CD1c-positive myeloid dendritic cell (primary cell): Measurements from ENCODE around the gene PEG3.
"Not testable (repeated sequence)": the region's sequence is repeated elsewhere in the genome, so short reads cannot be mapped to it uniquely, and the experiment has no call there.

Source experiments
- DNase-seq: peaks from one replicate; pipeline ENCODE4 v3.0.0-alpha.2; 2016; ENCODE audit errors: extremely low spot score

Gene PEG3

DNA sequence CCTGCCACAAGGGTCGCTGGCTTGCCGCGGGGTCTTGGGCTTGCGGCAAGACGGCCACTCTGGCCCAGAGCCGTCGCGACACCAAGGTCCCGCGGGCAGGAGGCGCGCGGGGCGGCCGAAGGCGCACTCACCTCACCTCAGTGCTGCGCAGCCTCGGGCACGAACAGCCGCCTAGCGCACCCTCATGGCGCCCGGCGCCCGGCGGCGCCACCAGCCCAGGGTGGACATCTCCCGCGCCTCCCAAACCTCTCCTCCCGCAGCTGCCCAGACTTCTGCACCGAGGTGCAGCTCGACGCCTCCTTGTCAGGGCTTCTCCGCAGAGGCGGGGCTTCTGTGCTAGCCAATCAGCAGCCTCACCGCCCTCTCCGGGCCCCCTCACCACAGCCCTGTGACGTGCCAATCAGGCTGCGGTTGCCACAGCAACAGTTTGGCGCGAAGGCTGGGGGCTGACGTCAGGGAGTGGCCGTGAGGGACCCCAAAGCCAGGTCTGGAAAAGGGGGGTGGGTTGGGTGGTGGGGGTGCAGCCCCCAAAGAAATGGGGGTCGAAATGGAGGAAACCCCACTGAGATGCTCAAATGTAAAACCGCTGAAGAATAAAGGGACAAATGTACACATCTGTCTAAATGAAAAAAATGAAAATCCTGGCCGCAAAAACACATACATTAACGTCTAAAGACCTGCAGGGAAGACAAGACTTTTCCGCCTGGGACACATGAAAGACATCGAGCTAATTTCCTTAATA is at the start of gene PEG3, which contains the start of gene ZIM2:
Gene PEG3, minus strand, starts transcription at position 276 of the 742 bp plus-strand sequence. CDS start 16,071 bp downstream, outside the sequence.
Gene ZIM2, minus strand, starts transcription at position 276 of the 742 bp plus-strand sequence. CDS start 16,449 bp downstream, outside the sequence.
- DNase-seq, result no peak

DNA sequence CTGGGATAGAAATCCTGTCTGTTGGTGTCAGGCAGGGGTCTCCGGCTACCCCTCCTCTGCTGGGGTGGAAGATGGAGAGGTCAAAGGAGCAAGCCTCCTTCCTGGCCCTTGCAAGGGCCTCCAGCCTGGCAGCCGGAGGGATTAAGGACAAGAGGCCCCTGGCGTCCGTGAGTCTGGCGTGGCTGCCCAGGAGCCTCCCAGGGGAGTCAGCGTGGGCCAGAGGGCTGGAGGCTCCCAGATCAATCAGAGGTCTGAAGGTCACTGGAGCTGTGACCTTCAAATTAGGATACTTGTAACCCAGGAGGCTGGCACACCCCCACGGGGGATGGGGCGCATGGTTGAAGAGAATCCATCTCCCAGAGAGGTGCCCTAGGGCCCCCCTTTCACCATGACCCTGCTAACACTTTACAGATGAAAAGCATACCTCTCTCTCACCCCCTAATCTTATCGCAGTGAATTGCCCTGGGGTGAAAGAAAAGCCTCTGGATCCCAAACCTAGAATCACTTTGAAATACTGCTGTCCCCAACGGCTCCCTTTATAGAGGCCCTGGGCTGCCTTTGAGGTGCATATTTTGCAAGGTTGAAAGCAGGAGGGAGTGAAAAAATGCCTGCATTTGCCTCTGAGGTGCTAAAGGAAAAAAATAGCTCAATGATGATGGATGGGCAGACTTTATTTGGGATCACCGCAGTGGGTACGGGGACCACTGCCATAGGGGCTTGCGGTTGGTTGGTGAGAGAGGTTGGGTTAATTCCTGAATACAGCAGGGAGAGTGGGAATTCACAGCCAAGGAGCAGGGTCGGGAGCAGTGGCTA is 44.9 kb upstream of the PEG3 start:
- DNase-seq, result no peak

DNA sequence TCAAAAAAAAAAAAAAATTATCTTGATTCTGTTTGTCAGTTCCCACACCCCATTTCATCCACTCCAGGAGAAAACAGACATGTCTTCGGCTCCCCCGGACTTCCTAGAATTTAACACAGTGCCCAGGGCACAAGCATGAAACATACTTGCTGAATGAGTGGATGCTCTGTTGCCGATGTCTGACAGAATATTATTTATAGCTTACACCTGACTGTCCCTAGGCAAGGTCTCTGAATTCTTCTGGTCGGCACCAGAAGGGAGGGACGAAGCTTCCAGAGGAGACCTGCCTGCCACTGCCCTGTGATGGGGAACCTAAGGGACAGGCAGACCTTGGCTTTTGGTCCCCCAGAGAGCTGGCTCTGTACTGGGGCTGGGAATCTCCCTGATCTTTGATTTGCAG is 43.9 kb upstream of the PEG3 start:
- no peak for DNase-seq

DNA sequence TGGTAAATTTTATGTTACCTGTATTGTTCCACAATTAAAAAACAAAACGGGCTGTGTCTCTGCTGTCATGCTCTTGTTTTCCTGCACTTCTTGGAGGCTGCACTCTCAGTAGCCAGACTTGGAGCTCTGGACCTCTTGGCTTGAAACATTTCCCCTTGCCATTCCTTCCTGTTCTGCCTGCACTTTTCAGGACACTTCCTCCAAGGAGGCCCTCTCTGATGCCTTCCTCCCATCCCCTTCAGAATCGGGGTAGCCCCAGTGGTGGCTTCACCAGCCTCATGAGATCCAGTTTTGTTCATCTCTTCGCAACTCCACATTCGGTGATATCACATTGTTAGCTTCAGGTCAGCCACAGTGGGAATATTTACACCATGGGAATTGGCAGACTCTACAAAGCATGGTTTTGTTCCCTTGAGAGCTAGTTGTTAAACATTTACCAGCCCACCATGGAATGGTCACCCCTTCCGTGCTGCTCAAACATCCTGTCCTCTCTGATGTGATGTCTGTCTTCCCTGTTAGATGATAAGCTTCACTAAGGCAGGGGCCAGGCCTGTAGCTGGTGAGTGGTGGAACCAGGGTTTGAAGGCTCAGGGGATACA is 40.2 kb upstream of the PEG3 start:
- no peak for DNase-seq

- DNase-seq, result no peak
These were observed 36.7 kb upstream of the PEG3 start for GRCh38 chr19:56877069-56877715.

- no peak for DNase-seq
These were observed 35.2 kb upstream of the PEG3 start for GRCh38 chr19:56875717-56876116.

- DNase-seq, result no peak
These were observed 34.0 kb upstream of the PEG3 start for GRCh38 chr19:56874530-56874929.

DNA sequence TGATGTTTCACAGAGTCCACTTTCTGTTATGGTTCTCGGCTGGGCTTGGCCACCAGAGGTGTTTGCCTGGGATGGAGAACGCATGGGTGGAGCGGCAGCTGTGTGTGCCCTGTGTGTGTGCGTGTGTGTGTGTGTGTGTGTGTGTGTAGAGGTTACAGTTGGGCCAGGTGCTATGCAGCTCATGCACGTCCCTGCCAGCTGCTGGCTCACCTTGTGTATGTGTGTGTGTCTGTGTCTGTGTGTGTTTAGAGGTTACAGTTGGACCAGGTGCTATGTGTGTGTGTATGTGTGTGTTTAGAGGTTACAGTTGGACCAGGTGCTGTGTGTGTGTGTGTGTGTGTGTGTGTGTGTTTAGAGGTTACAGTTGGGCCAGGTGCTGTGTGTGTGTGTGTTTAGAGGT is 33.0 kb upstream of the PEG3 start:
- DNase-seq, result no peak

- no peak for DNase-seq
These were observed 29.4 kb upstream of the PEG3 start for GRCh38 chr19:56869886-56870285.

GRCh38 chr19:56868446-56868845 is 27.9 kb upstream of the PEG3 start:
- DNase-seq, result no peak

GRCh38 chr19:56866538-56866937 is 26.0 kb upstream of the PEG3 start:
- DNase-seq, result no peak

- no peak for DNase-seq
These were observed 24.1 kb upstream of the PEG3 start for GRCh38 chr19:56864443-56865125.

DNA sequence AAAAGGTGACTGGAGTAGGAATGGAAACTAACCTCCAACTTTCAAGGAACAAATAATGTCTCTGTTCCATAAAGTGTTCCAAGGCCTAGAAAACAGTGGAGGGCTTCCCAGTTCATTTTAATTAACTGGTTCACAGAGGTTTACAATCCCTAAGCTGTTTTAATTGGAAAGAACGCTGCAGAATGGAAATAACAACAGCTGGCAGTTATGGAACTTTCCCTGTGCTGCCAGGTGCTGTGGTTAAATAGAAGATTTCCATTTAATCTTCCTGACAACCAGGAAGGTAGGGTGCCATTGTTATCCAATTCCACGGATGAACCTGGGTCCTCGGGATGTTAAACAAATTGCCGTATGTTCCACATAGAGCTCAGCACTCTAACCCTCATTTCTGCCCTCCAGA is 22.2 kb upstream of the PEG3 start:
- no peak for DNase-seq

GRCh38 chr19:56860409-56860808 is 19.9 kb upstream of the PEG3 start:
- DNase-seq, result not testable (repeated sequence)

GRCh38 chr19:56858026-56858425 is 17.5 kb upstream of the PEG3 start:
- no peak for DNase-seq

DNA sequence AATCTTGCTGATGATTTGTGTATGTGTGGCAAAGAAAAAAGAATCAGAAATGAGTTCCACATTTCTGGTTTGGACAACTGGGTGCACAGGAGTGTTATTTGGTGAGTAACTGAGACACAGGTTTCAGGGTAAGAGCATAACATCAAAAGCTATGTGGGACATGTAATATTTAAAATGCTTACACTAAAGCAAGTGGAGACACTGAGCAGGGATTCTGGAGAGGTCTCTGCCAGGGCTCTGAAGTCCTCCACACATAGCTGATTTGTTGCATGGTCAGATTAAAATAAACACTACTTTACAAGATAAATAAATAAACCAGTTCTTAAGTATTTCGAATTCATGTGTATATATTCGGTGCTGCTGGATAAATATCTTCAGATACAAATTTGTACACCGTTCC is 16.3 kb upstream of the PEG3 start:
- DNase-seq, result no peak

GRCh38 chr19:56852361-56852760 is 11.8 kb upstream of the PEG3 start:
- not testable (repeated sequence) for DNase-seq

DNA sequence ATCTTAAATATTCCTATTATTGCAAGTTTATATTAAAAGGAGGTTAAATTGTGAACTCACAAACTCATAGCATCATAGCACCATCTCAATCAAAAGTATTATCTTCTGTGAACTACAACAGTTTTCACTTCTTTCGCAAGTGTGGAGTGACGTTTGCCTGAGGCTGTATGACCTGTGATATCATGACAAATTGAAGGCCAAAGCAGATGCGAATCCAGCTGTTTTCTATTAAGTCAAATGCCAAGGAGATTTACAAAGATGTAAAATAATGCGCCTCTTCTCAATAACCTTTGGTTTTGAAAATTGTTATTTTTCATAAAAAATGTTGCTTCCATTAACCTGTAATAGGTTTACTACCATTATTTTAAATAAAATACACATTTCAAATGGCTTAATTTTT is 7.6 kb upstream of the PEG3 start:
- no peak for DNase-seq

GRCh38 chr19:56842412-56842811 is 1.9 kb upstream of the PEG3 start:
- DNase-seq, result no peak

DNA sequence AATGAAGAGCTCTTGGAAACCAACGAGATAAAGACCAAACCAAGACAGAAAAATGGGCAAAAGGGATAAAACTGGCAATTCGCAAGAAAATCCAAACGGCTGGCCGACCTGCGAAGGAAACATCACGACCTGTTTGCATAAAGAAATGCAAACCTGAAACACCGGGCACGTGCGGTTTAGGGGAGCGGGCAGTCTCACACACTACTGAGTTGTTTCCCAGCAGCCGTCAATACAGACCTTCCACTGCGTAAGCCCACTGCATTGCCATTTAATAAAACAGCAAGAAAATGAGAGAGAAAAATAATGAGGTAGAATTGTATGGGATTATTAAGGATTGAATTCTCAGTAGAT is 642 bp upstream of the PEG3 start:
- no peak for DNase-seq

DNA sequence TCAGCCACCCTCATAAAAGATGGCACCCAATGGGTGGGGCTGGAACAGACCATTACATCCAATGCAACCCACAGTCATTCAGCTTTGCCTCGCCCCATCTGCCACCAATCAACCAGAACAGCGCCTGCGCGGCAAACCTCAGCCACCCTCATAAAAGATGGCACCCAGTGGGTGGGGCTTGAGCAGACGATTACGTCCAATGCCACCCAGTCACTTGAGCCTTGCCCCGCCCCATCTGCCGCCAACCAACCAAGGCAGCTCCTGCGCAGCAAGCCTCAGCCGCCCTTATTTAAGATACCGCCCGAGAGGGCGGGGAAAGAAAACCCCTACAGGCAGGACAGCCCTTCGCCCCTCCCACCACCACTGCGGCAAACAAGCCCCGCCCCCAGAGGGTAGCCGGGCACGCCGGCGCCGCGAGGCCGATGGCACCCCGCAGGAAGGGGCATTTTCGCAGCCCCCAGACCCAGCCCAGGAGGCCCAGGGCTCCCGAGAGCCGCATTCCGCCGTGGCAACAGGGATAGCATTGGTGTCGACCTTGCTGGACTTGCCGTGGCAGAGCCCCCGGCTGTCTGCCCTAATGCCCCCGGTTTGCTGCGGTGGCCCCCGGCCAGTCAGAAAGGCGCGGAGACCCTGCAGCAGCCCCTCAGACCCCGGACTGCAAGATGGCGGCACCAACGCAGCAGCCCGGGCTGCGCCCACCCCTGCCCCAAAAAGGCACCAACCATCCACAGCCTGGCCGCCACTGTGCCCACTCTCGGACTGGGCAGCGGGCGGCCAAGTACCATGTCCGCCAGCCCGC is 675 bp downstream of the PEG3 start:
- DNase-seq, result peak; percentile 80
